H1 (cell line): ENCODE data around the gene GPR52. TPM values are rescaled to one million over a fixed set of nuclear protein-coding genes. Genes with fewer than 3 reads are reported as not detected.

Source experiments
- GABPA ChIP-seq: IDR thresholded peaks from 2 replicates; pipeline ENCODE4 v1.6.1; 2011; ENCODE audit warnings: mild to moderate bottlenecking, low read length, moderate library complexity, borderline replicate concordance; ENCODE audit not compliant: insufficient read depth
- POLR2A ChIP-seq, 2 experiments: IDR thresholded peaks; 1 replicate in 1 of 2; 2 replicates in 1 of 2; pipeline ENCODE4 v1.6.1; 2011; ENCODE audit warnings: low read depth in 2 of 2, low read length in 2 of 2, mild to moderate bottlenecking in 2 of 2; ENCODE audit errors: control extremely low read depth in 1 of 2
- TAF7 ChIP-seq: optimal IDR thresholded peaks from 2 replicates; pipeline ENCODE3; 2011; ENCODE audit warnings: low read depth, mild to moderate bottlenecking, inconsistent platforms, low read length, moderate library complexity, borderline replicate concordance
- TEAD4 ChIP-seq: IDR thresholded peaks from 2 replicates; pipeline ENCODE4 v1.6.1; 2012; ENCODE audit warnings: low read depth, low read length, inconsistent platforms, mixed read lengths
- polyA plus RNA-seq, 7 experiments: library from polyadenylated mRNA; depleted of rRNA in 3 of 7; stranded (reverse) in 5 of 7; unstranded in 2 of 7; fragments of >200 nt in 5 of 7; fragments of 200-250 nt in 2 of 7; gene quantifications; 1 replicate in 5 of 7; 2 replicates in 1 of 7; 4 replicates in 1 of 7; pipeline versions ENCODE4 v1.2.1 to v1.2.3, GENCODE V29; 2011 to 2013; ENCODE audit warnings: missing spikeins in 2 of 7, mixed read lengths in 2 of 7
- total RNA-seq: library from RNA; stranded (reverse); fragmentation: NEBNext Ultra II Directional; extraction: Animal tissue kit (Norgen Biotek cat#: 25700); gene quantifications from 2 replicates; pipeline ENCODE4 v1.2.1, GENCODE V29; 2021
- TF ChIP-seq, protein P1 (sequence below): fragments of 300-600 bp; sonication (generic); IDR thresholded peaks from 2 replicates; pipeline ENCODE4 v1.7.1; 2012; ENCODE audit warnings: low read length, moderate library complexity, mild to moderate bottlenecking, inconsistent platforms; ENCODE audit not compliant: insufficient replicate concordance
- TF ChIP-seq, protein P2 (sequence below): IDR thresholded peaks from 2 replicates; pipeline ENCODE4 v1.6.1; 2011; ENCODE audit warnings: low read length, improper control_type of control experiment

Gene GPR52
- total and polyA plus RNA-seq, 2 of the 8 experiments (the other 6 are each of a cell fraction or from before 2014, with no cell fraction given), result 0.24 to 0.63 TPM

DNA sequence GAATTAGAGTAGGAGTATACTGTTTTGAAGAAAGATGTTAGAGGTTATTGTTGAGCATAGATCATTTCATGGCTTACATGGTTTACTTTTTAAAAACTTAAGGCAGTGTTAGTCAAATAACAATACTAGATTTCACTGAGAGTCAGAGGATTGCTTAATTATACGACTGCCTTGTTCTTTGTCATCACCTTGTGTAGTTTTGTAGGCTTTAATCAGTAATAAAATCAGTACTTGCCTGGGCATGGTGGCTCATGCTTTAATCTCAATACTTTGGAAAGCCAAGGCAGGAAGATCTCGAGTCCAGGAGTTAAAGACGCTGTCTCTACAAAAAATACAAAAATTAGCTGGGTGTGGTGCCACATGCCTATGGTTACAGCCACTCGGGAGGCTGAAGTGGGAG is 41.3 kb upstream of the GPR52 start (continued):
- TF ChIP-seq, protein P1, sequence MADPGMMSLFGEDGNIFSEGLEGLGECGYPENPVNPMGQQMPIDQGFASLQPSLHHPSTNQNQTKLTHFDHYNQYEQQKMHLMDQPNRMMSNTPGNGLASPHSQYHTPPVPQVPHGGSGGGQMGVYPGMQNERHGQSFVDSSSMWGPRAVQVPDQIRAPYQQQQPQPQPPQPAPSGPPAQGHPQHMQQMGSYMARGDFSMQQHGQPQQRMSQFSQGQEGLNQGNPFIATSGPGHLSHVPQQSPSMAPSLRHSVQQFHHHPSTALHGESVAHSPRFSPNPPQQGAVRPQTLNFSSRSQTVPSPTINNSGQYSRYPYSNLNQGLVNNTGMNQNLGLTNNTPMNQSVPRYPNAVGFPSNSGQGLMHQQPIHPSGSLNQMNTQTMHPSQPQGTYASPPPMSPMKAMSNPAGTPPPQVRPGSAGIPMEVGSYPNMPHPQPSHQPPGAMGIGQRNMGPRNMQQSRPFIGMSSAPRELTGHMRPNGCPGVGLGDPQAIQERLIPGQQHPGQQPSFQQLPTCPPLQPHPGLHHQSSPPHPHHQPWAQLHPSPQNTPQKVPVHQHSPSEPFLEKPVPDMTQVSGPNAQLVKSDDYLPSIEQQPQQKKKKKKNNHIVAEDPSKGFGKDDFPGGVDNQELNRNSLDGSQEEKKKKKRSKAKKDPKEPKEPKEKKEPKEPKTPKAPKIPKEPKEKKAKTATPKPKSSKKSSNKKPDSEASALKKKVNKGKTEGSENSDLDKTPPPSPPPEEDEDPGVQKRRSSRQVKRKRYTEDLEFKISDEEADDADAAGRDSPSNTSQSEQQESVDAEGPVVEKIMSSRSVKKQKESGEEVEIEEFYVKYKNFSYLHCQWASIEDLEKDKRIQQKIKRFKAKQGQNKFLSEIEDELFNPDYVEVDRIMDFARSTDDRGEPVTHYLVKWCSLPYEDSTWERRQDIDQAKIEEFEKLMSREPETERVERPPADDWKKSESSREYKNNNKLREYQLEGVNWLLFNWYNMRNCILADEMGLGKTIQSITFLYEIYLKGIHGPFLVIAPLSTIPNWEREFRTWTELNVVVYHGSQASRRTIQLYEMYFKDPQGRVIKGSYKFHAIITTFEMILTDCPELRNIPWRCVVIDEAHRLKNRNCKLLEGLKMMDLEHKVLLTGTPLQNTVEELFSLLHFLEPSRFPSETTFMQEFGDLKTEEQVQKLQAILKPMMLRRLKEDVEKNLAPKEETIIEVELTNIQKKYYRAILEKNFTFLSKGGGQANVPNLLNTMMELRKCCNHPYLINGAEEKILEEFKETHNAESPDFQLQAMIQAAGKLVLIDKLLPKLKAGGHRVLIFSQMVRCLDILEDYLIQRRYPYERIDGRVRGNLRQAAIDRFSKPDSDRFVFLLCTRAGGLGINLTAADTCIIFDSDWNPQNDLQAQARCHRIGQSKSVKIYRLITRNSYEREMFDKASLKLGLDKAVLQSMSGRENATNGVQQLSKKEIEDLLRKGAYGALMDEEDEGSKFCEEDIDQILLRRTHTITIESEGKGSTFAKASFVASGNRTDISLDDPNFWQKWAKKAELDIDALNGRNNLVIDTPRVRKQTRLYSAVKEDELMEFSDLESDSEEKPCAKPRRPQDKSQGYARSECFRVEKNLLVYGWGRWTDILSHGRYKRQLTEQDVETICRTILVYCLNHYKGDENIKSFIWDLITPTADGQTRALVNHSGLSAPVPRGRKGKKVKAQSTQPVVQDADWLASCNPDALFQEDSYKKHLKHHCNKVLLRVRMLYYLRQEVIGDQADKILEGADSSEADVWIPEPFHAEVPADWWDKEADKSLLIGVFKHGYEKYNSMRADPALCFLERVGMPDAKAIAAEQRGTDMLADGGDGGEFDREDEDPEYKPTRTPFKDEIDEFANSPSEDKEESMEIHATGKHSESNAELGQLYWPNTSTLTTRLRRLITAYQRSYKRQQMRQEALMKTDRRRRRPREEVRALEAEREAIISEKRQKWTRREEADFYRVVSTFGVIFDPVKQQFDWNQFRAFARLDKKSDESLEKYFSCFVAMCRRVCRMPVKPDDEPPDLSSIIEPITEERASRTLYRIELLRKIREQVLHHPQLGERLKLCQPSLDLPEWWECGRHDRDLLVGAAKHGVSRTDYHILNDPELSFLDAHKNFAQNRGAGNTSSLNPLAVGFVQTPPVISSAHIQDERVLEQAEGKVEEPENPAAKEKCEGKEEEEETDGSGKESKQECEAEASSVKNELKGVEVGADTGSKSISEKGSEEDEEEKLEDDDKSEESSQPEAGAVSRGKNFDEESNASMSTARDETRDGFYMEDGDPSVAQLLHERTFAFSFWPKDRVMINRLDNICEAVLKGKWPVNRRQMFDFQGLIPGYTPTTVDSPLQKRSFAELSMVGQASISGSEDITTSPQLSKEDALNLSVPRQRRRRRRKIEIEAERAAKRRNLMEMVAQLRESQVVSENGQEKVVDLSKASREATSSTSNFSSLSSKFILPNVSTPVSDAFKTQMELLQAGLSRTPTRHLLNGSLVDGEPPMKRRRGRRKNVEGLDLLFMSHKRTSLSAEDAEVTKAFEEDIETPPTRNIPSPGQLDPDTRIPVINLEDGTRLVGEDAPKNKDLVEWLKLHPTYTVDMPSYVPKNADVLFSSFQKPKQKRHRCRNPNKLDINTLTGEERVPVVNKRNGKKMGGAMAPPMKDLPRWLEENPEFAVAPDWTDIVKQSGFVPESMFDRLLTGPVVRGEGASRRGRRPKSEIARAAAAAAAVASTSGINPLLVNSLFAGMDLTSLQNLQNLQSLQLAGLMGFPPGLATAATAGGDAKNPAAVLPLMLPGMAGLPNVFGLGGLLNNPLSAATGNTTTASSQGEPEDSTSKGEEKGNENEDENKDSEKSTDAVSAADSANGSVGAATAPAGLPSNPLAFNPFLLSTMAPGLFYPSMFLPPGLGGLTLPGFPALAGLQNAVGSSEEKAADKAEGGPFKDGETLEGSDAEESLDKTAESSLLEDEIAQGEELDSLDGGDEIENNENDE, result no peak
- TF ChIP-seq POLR2A (IDR thresholded peaks at IDR 0.05; ENCODE audit: control extremely low read depth in 1 of 2, low read depth in 2 of 2, low read length in 2 of 2) (no peak), GABPA (no peak), TAF7 (no peak), TEAD4 (no peak)
- TF ChIP-seq, protein P2, sequence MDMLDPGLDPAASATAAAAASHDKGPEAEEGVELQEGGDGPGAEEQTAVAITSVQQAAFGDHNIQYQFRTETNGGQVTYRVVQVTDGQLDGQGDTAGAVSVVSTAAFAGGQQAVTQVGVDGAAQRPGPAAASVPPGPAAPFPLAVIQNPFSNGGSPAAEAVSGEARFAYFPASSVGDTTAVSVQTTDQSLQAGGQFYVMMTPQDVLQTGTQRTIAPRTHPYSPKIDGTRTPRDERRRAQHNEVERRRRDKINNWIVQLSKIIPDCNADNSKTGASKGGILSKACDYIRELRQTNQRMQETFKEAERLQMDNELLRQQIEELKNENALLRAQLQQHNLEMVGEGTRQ, result no peak
